ENCODE measurements around the gene IQGAP2.

DNA sequence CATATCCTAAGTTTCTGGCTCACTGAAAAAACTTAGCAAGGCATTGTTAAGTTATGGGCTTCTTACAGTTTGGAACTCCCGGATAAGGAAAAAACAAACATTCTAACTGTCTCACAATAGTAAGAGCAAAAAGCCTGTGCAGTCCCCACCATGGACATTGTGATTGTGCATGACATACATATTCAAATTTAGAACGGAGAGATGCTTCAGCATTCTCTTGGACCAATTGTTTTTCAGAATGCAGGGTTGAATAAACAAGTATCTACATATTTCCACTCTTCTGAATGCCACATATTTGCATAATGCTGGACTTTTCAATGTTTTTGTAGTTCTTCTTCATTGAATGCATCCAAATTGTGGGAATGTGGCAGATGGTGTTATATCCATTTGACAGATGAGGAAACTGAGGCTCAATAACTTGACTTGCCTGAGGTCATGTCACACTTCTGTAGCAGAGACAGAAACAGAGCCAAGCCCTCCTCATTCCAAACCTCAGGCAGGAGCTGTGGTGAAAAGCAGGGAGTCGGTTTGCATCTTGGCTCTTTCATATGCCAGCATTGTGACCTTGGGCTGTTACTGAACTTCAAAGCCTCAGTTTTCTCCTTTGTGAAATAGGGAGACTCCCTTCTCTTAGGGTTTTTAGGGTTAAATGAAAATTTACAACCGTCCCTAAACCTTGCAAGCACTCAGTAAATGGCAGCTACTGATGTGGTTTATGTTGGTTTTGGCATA, 95.1 kb downstream of the IQGAP2 start:
- TF ChIP-seq CTCF (IDR thresholded peaks at IDR 0.05) (no peak), POLR2A (IDR thresholded peaks at IDR 0.05) (no peak), POLR2AphosphoS5 (IDR thresholded peaks at IDR 0.05) (no peak), EP300 (IDR thresholded peaks at IDR 0.05) (no peak)
